Activated T-cell treated with anti-CD3 and anti-CD28 coated beads, Interleukin-2, amount 50 U/mL, for 4 hours (primary cell): ENCODE measurements around the gene AUNIP. TPM values are rescaled to one million over a fixed set of nuclear protein-coding genes. Genes with fewer than 3 reads are reported as not detected.

Experiments used
- ATAC-seq, 2 donors: fragments of 200-7000 bp; cut with Tn5 transposase; one replicate each; pipeline ENCODE4 v1.10.0; 2021
- DNase-seq: peaks from one replicate; pipeline ENCODE4 v3.0.0-alpha.2; 2020
- H3K27me3 Mint-ChIP-seq: one replicate; pipeline ENCODE4 v1.8.0; 2021; ENCODE audit warnings: low read depth, mixed read lengths
- H3K36me3 Mint-ChIP-seq: one replicate; pipeline ENCODE4 v1.8.0; 2022; ENCODE audit warnings: mixed read lengths; ENCODE audit not compliant: insufficient read depth
- H3K4me1 Mint-ChIP-seq: one replicate; pipeline ENCODE4 v1.8.0; 2021; ENCODE audit warnings: low read depth, mixed read lengths
- H3K4me3 Mint-ChIP-seq: one replicate; pipeline ENCODE4 v1.8.0; 2021; ENCODE audit warnings: mild to moderate bottlenecking, moderate library complexity, mixed read lengths
- H3K9me3 Mint-ChIP-seq: one replicate; pipeline ENCODE4 v1.8.0; 2021; ENCODE audit warnings: mixed read lengths
- total RNA-seq, 3 donors: library from RNA; stranded (reverse); gene quantifications; one replicate each; pipeline ENCODE4 v1.2.1, GENCODE V29; 2021

Gene AUNIP, protein sequence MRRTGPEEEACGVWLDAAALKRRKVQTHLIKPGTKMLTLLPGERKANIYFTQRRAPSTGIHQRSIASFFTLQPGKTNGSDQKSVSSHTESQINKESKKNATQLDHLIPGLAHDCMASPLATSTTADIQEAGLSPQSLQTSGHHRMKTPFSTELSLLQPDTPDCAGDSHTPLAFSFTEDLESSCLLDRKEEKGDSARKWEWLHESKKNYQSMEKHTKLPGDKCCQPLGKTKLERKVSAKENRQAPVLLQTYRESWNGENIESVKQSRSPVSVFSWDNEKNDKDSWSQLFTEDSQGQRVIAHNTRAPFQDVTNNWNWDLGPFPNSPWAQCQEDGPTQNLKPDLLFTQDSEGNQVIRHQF
- total RNA-seq = 1 to 10 TPM; 4.1 to 4.6 (median 4.5) TPM

DNA sequence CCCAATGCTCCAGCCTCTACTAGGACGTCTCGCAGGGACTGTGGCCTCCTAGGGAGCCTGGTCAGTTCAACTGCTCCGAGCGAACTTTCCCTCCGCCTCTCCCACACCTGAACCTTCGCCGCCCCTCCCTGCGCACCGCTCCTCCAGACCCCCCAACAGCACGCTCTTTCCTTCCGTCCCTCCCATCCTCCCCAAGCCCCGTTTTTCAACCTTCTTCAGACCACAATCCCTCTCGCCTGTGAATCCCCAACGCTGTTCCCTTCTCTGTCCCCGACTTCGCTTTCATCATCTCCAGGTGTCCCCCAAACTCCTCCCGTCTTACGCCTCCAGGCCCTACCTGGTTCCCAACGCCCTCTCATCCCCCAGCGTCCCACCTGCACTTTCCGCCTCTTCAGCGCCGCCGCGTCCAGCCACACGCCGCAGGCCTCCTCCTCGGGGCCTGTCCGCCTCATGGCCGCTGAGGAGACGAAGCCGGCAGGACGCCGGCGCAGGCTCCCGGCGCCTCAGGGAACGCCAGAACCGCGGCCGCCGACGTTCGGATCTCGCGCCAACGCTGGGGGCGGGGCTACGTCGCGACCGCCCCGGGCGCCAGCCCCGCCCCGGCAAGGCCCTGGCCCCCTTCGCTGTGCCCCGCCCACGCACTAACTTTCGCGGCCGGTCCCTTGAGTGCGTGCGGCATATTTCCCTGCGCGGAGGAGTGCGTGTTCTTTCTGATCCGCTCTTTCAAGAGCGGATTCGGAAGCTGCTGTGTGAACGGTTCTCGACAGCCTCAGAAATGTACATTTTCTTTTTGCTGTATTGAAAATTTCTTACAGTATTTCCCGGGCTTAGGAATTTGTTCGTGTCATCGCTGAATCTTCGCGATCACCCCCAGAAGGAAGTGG lies at the start of gene AUNIP:
AUNIP (minus strand) TSS at position 552 of the 884 bp plus-strand sequence; CDS start at position 452, 100 bp downstream.
- H3K36me3 Mint-ChIP-seq = no peaks in the 10 kb centered on the region
- no peaks in the 10 kb centered on the region for H3K27me3 Mint-ChIP-seq
- ATAC-seq = peak; percentile 97 to 98
- peaks cover 20% of the 10 kb centered on the region for H3K4me1 Mint-ChIP-seq
- no peaks in the 10 kb centered on the region for H3K9me3 Mint-ChIP-seq
- peak within 1 kb of the TSS; percentile 89 for H3K4me3 Mint-ChIP-seq
- DNase-seq = peak; percentile 92

DNA sequence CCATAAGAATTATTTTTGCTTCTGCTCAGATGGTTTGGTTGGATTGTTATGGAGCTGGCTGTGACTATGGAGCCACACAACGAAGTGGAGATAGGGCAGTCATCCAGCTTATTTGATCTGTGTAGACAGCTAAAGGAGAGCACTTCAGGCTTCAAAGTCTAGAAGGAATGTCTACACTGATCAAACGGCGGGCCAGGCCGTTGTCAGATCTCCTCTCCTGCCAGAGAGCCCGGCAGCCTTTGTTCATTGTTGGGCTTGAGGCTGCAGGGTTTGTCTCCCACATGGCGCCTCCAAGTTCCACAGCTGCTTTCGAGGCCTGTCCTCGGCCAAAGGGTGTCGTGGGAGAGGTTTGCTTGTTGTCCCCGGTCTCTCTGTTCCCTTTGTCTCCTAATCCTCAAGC lies 49.8 kb upstream of the AUNIP start:
- H3K4me3 Mint-ChIP-seq = no peak overlapping the region
- H3K36me3 Mint-ChIP-seq = no peaks in the 10 kb centered on the region
- H3K4me1 Mint-ChIP-seq = peaks cover 18% of the 10 kb centered on the region
- DNase-seq (no peak), ATAC-seq (no peak)
- no peaks in the 10 kb centered on the region for H3K27me3 Mint-ChIP-seq
- no peaks in the 10 kb centered on the region for H3K9me3 Mint-ChIP-seq

DNA sequence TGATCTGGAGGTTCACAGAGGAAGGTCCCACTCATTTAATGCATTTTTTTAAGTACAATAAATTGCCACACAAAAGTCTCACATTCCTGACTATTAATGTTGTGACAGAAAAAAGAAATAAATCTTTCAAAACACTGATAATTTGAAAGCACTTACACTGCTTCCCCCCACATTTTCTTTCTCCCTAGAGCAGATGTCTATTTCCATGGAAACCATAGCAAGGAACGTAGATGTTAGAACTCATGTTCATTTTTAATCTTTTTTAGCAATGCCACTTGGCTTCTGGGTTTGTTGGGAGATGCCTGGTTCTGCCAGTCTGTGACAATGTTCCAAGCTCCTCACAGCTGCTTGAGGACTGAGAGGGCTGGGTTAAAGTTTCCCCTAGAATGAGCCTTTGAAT lies 48.9 kb upstream of the AUNIP start:
- peaks cover 18% of the 10 kb centered on the region for H3K4me1 Mint-ChIP-seq
- no peak for DNase-seq
- no peak overlapping the region for H3K4me3 Mint-ChIP-seq
- H3K9me3 Mint-ChIP-seq = no peaks in the 10 kb centered on the region
- no peaks in the 10 kb centered on the region for H3K36me3 Mint-ChIP-seq
- no peaks in the 10 kb centered on the region for H3K27me3 Mint-ChIP-seq
- no peak for ATAC-seq

DNA sequence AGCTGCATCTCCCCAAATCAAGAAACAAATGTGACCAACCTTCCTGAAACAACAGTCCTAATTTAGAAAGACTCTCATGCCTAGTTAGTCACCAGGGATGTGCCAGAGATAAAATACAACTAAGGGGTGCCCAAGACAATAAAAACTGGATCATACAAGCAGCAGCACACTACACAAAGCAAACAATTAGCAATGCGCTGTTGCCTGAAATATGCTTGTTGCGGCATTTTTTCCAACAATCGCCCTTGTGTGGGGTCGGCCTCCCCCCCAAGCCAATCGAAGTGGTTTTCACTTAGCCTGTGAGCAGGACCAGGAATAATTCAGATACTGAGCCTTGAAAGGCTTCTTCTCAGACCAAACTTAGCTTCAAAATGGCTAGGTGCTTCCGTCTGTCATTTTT lies 48.3 kb upstream of the AUNIP start:
- no peaks in the 10 kb centered on the region for H3K27me3 Mint-ChIP-seq
- H3K36me3 Mint-ChIP-seq = no peaks in the 10 kb centered on the region
- ATAC-seq (no peak), DNase-seq (no peak)
- H3K4me3 Mint-ChIP-seq = peak overlapping the region; percentile 78
- H3K4me1 Mint-ChIP-seq = peaks cover 18% of the 10 kb centered on the region
- H3K9me3 Mint-ChIP-seq = no peaks in the 10 kb centered on the region

DNA sequence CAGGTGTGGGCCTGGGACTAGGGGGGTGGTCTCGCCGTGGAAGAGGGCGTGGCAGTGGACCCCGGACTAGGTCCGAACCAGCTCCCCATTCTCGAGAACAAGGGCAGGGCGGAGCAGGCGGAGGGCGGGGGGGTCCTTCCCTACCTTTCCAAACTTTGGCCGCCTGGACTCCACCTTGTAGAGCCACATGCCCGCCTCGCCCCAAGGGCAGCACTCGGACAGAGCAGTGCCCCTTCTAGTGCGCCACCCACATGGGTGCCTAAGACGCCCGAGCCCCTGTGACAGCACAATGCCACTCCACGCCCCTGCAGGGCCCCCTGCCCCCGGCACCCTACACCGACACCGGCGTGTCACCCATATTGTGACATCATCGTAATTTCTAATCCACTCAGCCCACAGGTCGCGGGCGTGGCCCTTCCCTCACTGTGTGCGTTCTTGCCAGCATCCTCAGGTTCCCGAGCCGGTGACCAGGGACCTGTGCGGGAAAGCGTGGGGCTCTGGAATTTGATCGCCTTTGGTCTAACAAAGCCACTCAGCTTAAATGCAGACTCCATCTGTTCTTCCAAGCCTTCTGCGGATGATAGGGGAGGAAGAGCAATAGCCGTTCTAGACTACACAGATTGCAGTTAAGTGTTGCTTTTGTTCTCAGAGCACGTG lies 47.5 kb upstream of the AUNIP start:
- H3K9me3 Mint-ChIP-seq = no peaks in the 10 kb centered on the region

DNA sequence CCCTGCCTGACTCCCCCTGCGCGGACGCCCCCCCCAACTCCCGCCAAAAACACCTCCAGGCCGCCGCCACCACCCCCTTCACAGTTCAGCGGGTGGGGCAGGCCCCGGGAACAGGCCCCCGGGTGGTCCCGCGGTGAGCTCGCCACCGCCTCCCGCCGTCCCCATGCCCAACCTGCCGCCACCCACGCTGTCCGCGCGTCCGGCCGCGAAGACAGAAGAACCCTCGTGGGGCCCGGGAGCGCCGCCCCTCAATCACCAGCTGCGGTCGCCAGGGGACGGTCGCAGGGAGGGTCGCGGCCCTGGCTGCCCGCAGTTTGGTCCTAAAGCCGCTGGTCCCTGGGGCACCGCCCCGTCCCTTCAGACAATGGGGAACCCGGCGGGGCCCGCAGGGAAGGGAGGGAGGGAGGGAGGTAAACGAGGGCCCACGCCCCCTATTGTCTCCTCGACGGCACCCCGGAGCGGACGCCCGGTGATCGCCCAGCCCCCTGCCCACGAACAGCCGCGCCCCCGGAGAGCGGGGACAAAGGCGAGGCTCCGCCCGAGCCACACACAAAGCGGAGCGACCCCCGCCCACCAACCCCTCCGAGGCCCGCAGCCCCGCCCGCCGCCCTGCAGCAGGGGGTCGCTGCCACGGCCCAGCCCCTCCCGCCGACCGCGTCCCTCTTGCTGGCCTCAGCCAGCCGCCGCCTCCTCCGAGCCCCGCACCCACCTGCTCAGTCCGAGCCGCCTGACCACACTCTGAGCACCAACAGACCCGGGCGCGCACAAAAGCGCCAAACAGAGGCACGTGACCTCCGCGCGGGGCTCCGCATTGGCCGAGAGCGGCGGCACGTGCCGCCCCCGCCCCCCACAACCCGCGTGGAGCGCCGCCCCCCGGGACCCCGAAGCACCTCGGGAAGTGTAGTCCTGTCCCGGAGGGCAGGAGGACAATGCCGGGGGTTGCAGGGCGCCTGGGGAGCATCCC lies 46.7 kb upstream of the AUNIP start, which contains the start of gene STMN1:
STMN1 (minus strand) TSS at position 740 of the 964 bp plus-strand sequence. CDS start 1,743 bp downstream, outside the sequence.
- H3K4me1 Mint-ChIP-seq = peaks cover 18% of the 10 kb centered on the region
- DNase-seq = peak; percentile 86
- ATAC-seq = peak; percentile 80 to 82
- peaks cover under 1% of the 10 kb centered on the region for H3K36me3 Mint-ChIP-seq
- H3K27me3 Mint-ChIP-seq = no peaks in the 10 kb centered on the region
- peak within 1 kb of the TSS; percentile 78 for H3K4me3 Mint-ChIP-seq
- no peaks in the 10 kb centered on the region for H3K9me3 Mint-ChIP-seq

More for the DNA sequence above, 47.5 kb upstream of the AUNIP start:
- Mint-ChIP-seq H3K4me3 (peak overlapping the region; percentile 78), H3K4me1 (peaks cover 18% of the 10 kb centered on the region), H3K36me3 (no peaks in the 10 kb centered on the region), H3K27me3 (no peaks in the 10 kb centered on the region)
- ATAC-seq (peak in 1 of 2 donors; percentile 4), DNase-seq (peak; percentile 26)

DNA sequence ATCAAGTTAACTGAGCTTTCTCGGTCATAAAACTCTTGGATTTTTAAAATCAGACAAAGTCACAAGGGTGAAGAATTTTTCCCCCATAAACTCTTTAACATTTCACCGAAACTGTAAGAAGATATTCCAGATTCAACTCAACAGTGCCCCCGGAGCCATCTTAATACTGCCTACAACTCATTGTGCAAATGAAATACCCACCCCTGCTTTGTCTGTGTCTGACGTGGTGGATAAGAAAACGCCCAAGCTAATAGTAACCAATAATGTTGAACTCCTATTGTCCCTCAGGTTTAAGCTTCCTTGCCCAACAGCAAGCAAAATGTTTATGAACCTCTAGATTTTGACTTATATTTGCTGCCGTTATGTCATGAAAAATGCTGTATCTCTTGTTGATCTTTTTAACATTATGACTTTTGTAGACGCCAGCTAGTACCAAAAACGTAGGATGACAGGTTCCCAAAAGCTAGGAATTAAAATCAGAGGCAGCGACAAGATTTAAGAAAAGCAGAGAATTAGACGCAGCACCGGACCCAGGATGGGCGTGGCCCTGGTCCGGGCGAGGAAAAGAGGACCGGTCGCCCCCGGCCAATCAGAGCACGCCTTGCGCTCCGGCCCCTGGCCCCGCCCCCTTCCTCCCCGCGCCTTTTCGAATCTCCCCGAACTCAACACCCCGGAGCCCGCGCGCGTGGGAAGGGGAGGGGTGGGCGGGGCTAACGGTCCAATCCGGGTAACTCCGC lies 45.9 kb upstream of the AUNIP start:
- Mint-ChIP-seq H3K4me3 (peak overlapping the region; percentile 78), H3K27me3 (no peaks in the 10 kb centered on the region), H3K4me1 (peaks cover 18% of the 10 kb centered on the region), H3K36me3 (peaks cover 9% of the 10 kb centered on the region), H3K9me3 (no peaks in the 10 kb centered on the region)
- ATAC-seq (peak; percentile 76 to 79), DNase-seq (peak; percentile 92)

DNA sequence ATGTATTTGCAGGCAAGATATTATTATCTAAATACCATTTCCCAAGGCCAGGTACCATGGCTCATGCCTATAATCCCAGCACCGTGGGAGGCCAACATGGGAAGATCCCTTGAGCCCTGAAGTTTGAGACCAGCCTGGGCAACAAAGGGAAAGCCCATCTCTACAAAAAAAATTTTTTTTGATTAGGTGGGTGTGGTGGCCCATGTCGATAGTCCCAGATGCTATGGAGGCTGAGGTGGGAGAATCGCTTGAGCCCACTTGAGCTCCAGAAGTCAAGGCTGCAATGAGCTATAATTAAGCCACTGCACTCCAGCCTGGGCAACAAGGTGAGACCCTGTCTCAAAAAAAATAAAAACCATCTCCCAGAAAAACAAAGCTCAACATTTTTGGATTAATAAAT lies 44.7 kb upstream of the AUNIP start:
- H3K4me1 Mint-ChIP-seq = peaks cover 18% of the 10 kb centered on the region
- no peaks in the 10 kb centered on the region for H3K27me3 Mint-ChIP-seq
- DNase-seq = no peak
- ATAC-seq = no peak
- no peaks in the 10 kb centered on the region for H3K9me3 Mint-ChIP-seq
- no peak overlapping the region for H3K4me3 Mint-ChIP-seq
- peaks cover 11% of the 10 kb centered on the region for H3K36me3 Mint-ChIP-seq

DNA sequence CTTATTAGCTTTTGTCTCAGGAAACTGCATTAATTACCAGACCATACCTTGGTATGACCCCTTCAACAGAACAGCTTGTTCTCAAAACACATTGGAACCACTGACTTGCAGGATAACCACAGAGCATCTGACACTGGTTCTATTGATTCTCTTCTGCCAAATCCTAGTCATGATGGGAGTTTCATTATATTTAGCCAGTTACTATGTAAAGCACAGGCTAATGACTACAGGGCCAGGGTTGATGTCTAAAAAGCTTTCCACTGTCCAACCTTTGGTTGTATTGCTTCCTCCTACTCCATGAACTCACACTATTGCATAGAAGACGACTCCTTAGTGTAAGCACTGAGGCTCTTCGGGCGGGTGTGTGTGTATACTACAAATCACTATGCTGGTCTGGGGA lies 43.2 kb upstream of the AUNIP start:
- Mint-ChIP-seq H3K27me3 (no peaks in the 10 kb centered on the region), H3K4me3 (no peak overlapping the region), H3K36me3 (peaks cover 14% of the 10 kb centered on the region), H3K9me3 (no peaks in the 10 kb centered on the region), H3K4me1 (peaks cover 18% of the 10 kb centered on the region)
- ATAC-seq (no peak), DNase-seq (no peak)

DNA sequence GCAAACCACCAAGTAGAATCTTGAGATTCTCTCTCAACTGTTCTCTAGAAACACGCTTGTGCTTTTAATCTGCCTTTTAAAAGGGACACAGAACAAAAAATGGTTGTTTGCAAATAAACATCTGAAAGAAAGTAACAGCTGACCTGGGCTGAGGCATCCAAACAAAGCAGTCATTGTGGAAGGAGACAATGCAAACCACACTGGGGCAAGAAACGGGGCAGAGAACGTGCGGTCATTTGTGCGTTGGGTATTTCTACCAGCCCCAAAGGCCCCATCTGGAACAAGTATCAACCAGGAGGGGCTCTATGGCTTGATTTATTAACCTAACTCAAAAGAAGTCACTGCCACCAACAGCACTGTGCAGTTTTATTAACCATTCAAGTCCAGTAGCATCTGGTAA lies 41.0 kb upstream of the AUNIP start:
- Mint-ChIP-seq H3K4me1 (peaks cover 17% of the 10 kb centered on the region), H3K27me3 (no peaks in the 10 kb centered on the region), H3K36me3 (peaks cover 14% of the 10 kb centered on the region), H3K9me3 (no peaks in the 10 kb centered on the region), H3K4me3 (no peak overlapping the region)
- ATAC-seq (no peak), DNase-seq (no peak)

DNA sequence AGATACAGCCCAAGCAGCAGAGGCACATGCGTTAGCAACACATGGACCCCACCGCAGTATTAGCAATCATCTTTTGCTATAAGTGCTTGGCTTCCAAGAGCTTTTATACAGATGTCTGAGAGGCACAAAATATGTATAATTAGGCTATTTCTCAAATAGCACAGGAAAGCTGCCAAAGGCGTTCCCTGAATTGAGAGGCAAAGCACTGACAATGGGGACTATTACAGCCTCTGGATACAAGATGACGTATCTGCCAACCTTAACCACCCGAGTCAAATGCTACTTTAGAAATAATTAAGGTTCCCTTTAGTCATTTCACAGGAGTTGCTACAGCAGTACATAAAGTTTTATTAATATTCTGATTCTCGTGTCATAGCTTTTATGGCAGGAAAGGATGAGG lies 40.5 kb upstream of the AUNIP start:
- DNase-seq = no peak
- no peak for ATAC-seq
- Mint-ChIP-seq H3K4me3 (no peak overlapping the region), H3K9me3 (no peaks in the 10 kb centered on the region), H3K4me1 (peaks cover 15% of the 10 kb centered on the region), H3K36me3 (peaks cover 14% of the 10 kb centered on the region), H3K27me3 (no peaks in the 10 kb centered on the region)

DNA sequence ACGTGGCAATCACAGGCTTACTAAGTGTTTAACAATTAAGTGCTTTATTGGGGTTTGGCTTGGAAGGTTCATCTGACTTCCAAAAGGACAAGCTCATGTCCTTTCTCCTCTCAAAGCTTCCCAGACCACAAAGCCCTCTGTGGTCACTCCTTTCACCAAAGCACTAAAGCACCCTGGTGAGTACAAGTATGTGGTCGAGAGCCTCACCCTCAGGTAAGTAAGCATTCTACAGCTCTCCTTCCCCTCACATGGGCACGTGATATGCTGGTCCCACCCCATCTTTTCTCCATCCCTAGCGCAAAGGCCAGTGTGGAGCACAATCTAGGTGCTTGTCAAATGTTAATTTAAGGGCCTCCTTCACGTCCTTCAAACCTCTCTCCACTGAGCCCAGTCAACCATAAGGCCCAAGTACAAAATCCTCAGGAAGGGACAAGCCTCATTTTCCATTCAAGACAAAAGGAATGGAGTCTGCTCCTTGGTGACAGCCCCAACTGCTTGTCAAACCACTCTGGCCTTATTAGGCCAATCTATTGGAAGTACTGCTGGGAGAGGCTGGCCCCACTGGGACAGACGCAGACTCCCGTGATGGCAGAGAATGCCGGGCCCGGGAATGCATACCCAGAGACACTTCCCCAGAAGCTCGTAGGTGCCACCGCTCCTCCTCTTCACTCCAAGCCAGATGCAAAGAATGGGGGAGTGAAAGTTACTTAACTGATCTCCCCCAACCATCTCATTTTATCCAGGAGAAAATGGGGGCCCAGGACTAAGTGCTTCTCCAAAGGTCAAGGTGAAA lies 39.2 kb upstream of the AUNIP start:
- Mint-ChIP-seq H3K4me3 (no peak overlapping the region), H3K9me3 (no peaks in the 10 kb centered on the region), H3K36me3 (peaks cover 14% of the 10 kb centered on the region), H3K4me1 (peaks cover 8% of the 10 kb centered on the region), H3K27me3 (no peaks in the 10 kb centered on the region)
- DNase-seq (no peak), ATAC-seq (no peak)
